K562 (cell line): Measurements from ENCODE around the gene CTDSP1. TPM values are rescaled to one million over a fixed set of nuclear protein-coding genes. Genes with fewer than 3 reads are reported as not detected.

Source experiments
- CREB1 ChIP-seq, 2 experiments: sonication (generic) in 1 of 2; formaldehyde crosslinking in 1 of 2; IDR thresholded peaks; 2 replicates each; pipeline versions ENCODE4 v1.6.1 to v1.8.0; 2012 to 2022; ENCODE audit warnings: inconsistent platforms in 1 of 2, mild to moderate bottlenecking in 1 of 2, missing genetic modification reagents in 1 of 2, moderate library complexity in 1 of 2
- EGR1 ChIP-seq: fragments of 450-650 bp; conservative IDR thresholded peaks from 2 replicates; pipeline ENCODE4 v1.6.1; 2017; ENCODE audit warnings: mild to moderate bottlenecking
- ESRRA ChIP-seq: fragments of 450-650 bp; IDR thresholded peaks from 2 replicates; pipeline ENCODE4 v1.6.1; 2014; ENCODE audit warnings: low read depth, mild to moderate bottlenecking, moderate library complexity, borderline replicate concordance
- GTF2E2 ChIP-seq: fragments of 200-800 bp; sonication (Bioruptor generic); IDR thresholded peaks from 2 replicates; pipeline ENCODE4 v1.6.1; 2016; ENCODE audit warnings: missing genetic modification characterization, missing compliant biosample characterization
- HIVEP1 ChIP-seq: fragments of 250-450 bp; sonication (Bioruptor Pico); IDR thresholded peaks from 2 replicates; pipeline ENCODE4 v1.4.0; 2020; ENCODE audit warnings: mild to moderate bottlenecking
- MGA ChIP-seq: fragments of 450-650 bp; IDR thresholded peaks from 2 replicates; pipeline ENCODE4 v1.6.1; 2016; ENCODE audit warnings: mild to moderate bottlenecking, moderate library complexity
- POLR2H ChIP-seq: IDR thresholded peaks from 2 replicates; pipeline ENCODE4 v1.6.1; 2016; ENCODE audit warnings: missing genetic modification characterization, low read depth, mild to moderate bottlenecking, control low read depth, missing compliant biosample characterization, moderate library complexity
- RAD21 ChIP-seq, 2 experiments: fragments of 250-450 bp in 1 of 2; fragments of 450-650 bp in 1 of 2; sonication (Bioruptor Pico) in 1 of 2; formaldehyde crosslinking in 1 of 2; IDR thresholded peaks in 1 of 2; conservative IDR thresholded peaks in 1 of 2; 2 replicates each; pipeline versions ENCODE4 v1.4.0 to v1.8.0; 2020 to 2022; ENCODE audit warnings: mild to moderate bottlenecking in 2 of 2, moderate library complexity in 1 of 2
- polyA plus RNA-seq, 8 experiments: library from polyadenylated mRNA; depleted of rRNA in 4 of 8; stranded (reverse) in 5 of 8; unstranded in 3 of 8; fragments of >200 nt; fragmentation: Nextera tagmentation in 2 of 8; fragmentation: Illumina TruSeq in 1 of 8; extraction: Ambion mirVana in 2 of 8; extraction: Trizol in 1 of 8; gene quantifications; 2 replicates each; pipeline versions ENCODE4 v1.2.1 to v1.2.3, GENCODE V29; 2011 to 2014; ENCODE audit warnings: inconsistent platforms in 1 of 8, missing spikeins in 1 of 8
- total RNA-seq, 7 experiments: library from RNA; depleted of rRNA in 6 of 7; stranded (reverse); fragments of >200 nt in 6 of 7; fragmentation: Illumina TruSeq in 2 of 7; extraction: Trizol in 2 of 7; gene quantifications; 2 replicates each; pipeline versions ENCODE4 v1.2.1 to v1.2.3, GENCODE V29; 2011 to 2021; ENCODE audit warnings: low replicate concordance in 1 of 7
- TF ChIP-seq, protein P1 (sequence below): IDR thresholded peaks from 3 replicates; pipeline ENCODE4 v1.6.1; 2011; ENCODE audit warnings: borderline replicate concordance, mild to moderate bottlenecking, moderate library complexity; ENCODE audit not compliant: insufficient read length; ENCODE audit errors: extremely low read depth
- TF ChIP-seq, protein P2 (sequence below): IDR thresholded peaks from 2 replicates; pipeline ENCODE4 v1.6.1; 2014; ENCODE audit warnings: antibody characterized with exemption

Gene CTDSP1
- total and polyA plus RNA-seq, 9 of the 15 experiments (the other 6 are each of a cell fraction or from before 2014, with no cell fraction given): 2.4 to 74.8 (median 45.8) TPM

DNA sequence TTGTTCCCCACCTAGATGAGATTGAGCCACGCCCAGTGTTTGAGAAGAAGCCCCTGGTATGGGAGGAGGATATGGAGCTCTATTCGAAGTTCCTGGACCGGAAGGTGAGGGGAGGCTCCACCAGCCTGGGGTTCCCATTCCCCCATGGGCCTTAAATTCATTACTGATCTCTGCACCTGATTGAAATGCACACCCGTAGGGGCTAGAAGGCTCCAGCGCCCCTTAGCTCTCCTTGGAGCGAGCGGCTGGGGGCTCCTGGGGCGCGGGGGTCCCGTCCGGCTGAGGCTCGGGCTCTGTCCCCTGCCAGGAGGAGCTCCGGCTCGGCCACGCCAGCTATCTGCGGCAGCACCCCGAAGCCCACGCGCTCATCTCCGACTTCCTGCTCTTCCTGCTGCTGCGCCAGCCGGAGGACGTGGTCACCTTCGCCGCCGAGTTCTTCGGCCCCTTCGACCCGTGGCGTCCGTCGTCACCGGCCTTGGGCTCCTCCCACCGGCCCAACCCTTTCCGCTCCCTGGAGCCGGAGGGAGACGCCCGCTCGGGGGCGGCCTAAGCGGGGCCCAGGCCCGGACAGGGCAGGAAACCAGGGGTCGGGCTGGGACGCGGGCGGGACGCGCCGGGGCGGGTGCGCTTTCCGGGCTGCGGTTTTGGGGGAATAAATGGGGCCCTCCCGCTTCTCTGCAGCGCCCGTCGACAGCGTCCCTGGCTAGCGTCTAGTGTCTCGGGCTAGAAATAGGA lies 32.1 kb upstream of the CTDSP1 start (continued):
- TF ChIP-seq CREB1 (IDR thresholded peaks at IDR 0.05) (peak; percentile 59), CREB1 (CRISPR knock-in tag; IDR thresholded peaks at IDR 0.05) (peak; percentile 66; the same call in 1 of the 2 replicates), RAD21 (CRISPR knock-in tag; conservative IDR thresholded peaks at IDR 0.05 in 1 of 2, IDR thresholded peaks at IDR 0.05 in 1 of 2) (0 out of 4 replicates have a peak, but pooled peaks of 1 of the 2 experiments have one; percentile 7), HIVEP1 (no peak), ESRRA (peak; percentile 62; the same call in 1 of the 2 replicates), EGR1 (peak; percentile 80), GTF2E2 (tag) (peak; percentile 85; the same call in 1 of the 2 replicates), POLR2H (tag) (peak; percentile 85), MGA (peak; percentile 66)
- TF ChIP-seq, protein P1, sequence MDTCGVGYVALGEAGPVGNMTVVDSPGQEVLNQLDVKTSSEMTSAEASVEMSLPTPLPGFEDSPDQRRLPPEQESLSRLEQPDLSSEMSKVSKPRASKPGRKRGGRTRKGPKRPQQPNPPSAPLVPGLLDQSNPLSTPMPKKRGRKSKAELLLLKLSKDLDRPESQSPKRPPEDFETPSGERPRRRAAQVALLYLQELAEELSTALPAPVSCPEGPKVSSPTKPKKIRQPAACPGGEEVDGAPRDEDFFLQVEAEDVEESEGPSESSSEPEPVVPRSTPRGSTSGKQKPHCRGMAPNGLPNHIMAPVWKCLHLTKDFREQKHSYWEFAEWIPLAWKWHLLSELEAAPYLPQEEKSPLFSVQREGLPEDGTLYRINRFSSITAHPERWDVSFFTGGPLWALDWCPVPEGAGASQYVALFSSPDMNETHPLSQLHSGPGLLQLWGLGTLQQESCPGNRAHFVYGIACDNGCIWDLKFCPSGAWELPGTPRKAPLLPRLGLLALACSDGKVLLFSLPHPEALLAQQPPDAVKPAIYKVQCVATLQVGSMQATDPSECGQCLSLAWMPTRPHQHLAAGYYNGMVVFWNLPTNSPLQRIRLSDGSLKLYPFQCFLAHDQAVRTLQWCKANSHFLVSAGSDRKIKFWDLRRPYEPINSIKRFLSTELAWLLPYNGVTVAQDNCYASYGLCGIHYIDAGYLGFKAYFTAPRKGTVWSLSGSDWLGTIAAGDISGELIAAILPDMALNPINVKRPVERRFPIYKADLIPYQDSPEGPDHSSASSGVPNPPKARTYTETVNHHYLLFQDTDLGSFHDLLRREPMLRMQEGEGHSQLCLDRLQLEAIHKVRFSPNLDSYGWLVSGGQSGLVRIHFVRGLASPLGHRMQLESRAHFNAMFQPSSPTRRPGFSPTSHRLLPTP: no peak
- TF ChIP-seq, protein P2, sequence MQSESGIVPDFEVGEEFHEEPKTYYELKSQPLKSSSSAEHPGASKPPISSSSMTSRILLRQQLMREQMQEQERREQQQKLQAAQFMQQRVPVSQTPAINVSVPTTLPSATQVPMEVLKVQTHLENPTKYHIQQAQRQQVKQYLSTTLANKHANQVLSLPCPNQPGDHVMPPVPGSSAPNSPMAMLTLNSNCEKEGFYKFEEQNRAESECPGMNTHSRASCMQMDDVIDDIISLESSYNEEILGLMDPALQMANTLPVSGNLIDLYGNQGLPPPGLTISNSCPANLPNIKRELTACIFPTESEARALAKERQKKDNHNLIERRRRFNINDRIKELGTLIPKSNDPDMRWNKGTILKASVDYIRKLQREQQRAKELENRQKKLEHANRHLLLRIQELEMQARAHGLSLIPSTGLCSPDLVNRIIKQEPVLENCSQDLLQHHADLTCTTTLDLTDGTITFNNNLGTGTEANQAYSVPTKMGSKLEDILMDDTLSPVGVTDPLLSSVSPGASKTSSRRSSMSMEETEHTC: peak; percentile 34; the same call in 1 of the 2 replicates
